ENCODE data around the gene UBE2D2.

DNA sequence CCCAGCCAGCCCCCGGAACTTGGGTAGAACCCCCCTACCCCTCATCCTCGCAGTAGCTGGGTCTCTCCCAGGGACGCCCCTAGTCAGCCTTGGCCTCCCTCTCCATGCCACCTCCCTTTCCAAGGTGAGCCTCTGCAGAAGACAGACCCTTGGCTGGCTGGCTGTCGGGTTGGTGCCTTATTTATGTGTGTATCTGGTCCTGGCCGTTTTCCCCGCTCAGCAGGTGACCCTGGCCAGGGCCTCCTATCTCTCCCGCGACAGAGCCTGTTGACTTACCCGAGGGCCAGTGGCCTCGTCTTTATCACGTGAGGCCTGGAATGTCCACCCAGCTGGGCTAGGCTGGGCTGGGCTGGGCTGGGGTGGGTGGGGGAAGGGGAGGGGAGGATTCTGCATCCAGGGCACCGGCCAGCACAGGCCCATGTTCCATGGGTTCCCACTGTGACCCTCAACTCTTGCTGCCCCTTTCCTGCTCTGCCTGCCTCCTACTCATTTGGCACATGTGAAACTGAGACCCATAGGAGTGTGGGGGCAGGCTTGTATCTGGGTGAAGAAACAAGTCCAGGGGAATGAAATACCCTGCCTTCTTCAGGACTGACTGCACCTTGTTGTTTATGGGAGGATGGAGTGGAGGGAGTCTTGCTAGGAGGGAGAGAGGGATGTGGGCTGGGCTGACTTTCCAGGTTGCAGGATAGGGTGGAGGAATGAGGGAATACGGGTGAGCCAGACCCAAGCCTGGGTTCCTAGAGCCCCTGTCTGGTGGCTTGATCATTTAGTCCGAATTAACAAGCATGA, 90.1 kb downstream of the UBE2D2 start:
- TF ChIP-seq SMC3 (conservative IDR thresholded peaks at IDR 0.05; ENCODE audit: poor library complexity) (no peak), TAF1 (IDR thresholded peaks at IDR 0.05; ENCODE audit: low read depth) (no peak), MXI1 (conservative IDR thresholded peaks at IDR 0.05; ENCODE audit: poor library complexity, severe bottlenecking) (no peak), RAD21 (conservative IDR thresholded peaks at IDR 0.05) (no peak), POLR2AphosphoS5 (IDR thresholded peaks at IDR 0.05) (no peak)
- TF ChIP-seq, protein P1, sequence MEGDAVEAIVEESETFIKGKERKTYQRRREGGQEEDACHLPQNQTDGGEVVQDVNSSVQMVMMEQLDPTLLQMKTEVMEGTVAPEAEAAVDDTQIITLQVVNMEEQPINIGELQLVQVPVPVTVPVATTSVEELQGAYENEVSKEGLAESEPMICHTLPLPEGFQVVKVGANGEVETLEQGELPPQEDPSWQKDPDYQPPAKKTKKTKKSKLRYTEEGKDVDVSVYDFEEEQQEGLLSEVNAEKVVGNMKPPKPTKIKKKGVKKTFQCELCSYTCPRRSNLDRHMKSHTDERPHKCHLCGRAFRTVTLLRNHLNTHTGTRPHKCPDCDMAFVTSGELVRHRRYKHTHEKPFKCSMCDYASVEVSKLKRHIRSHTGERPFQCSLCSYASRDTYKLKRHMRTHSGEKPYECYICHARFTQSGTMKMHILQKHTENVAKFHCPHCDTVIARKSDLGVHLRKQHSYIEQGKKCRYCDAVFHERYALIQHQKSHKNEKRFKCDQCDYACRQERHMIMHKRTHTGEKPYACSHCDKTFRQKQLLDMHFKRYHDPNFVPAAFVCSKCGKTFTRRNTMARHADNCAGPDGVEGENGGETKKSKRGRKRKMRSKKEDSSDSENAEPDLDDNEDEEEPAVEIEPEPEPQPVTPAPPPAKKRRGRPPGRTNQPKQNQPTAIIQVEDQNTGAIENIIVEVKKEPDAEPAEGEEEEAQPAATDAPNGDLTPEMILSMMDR (IDR thresholded peaks at IDR 0.05; ENCODE audit: poor library complexity, severe bottlenecking): no peak
- TF ChIP-seq, protein P2, sequence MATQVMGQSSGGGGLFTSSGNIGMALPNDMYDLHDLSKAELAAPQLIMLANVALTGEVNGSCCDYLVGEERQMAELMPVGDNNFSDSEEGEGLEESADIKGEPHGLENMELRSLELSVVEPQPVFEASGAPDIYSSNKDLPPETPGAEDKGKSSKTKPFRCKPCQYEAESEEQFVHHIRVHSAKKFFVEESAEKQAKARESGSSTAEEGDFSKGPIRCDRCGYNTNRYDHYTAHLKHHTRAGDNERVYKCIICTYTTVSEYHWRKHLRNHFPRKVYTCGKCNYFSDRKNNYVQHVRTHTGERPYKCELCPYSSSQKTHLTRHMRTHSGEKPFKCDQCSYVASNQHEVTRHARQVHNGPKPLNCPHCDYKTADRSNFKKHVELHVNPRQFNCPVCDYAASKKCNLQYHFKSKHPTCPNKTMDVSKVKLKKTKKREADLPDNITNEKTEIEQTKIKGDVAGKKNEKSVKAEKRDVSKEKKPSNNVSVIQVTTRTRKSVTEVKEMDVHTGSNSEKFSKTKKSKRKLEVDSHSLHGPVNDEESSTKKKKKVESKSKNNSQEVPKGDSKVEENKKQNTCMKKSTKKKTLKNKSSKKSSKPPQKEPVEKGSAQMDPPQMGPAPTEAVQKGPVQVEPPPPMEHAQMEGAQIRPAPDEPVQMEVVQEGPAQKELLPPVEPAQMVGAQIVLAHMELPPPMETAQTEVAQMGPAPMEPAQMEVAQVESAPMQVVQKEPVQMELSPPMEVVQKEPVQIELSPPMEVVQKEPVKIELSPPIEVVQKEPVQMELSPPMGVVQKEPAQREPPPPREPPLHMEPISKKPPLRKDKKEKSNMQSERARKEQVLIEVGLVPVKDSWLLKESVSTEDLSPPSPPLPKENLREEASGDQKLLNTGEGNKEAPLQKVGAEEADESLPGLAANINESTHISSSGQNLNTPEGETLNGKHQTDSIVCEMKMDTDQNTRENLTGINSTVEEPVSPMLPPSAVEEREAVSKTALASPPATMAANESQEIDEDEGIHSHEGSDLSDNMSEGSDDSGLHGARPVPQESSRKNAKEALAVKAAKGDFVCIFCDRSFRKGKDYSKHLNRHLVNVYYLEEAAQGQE (IDR thresholded peaks at IDR 0.05; ENCODE audit: borderline replicate concordance): no peak
